H9 (cell line): ENCODE data around the gene ZBTB25. TPM values are rescaled to one million over a fixed set of nuclear protein-coding genes. Genes with fewer than 3 reads are reported as not detected.

ENCODE experiments used
- DNase-seq: peaks from one replicate; pipeline ENCODE4 v3.0.0-alpha.2; 2017
- H2AFZ ChIP-seq: one replicate; pipeline ENCODE4 v1.6.1; 2013; ENCODE audit warnings: mild to moderate bottlenecking, low read length, control low read depth, moderate library complexity
- H2AK5ac ChIP-seq: 2 replicates; pipeline ENCODE4 v1.6.1; 2013; ENCODE audit warnings: low read length, control low read depth, mixed read lengths; ENCODE audit not compliant: insufficient read length
- H2BK120ac ChIP-seq: one replicate; pipeline ENCODE4 v1.6.1; 2013; ENCODE audit warnings: low read depth, mild to moderate bottlenecking, low read length, control low read depth, inconsistent platforms; ENCODE audit not compliant: poor library complexity, severe bottlenecking
- H2BK12ac ChIP-seq: 2 replicates; pipeline ENCODE4 v1.6.1; 2013; ENCODE audit warnings: low read length, control low read depth, mixed read lengths, low read depth; ENCODE audit not compliant: insufficient read length
- H2BK15ac ChIP-seq: 2 replicates; pipeline ENCODE4 v1.6.1; 2013; ENCODE audit warnings: low read depth, low read length, control low read depth
- H2BK20ac ChIP-seq: one replicate; pipeline ENCODE4 v1.6.1; 2013; ENCODE audit warnings: low read depth, mild to moderate bottlenecking, low read length, control low read depth, inconsistent platforms; ENCODE audit not compliant: poor library complexity, severe bottlenecking
- H2BK5ac ChIP-seq: 2 replicates; pipeline ENCODE4 v1.6.1; 2013; ENCODE audit warnings: low read length, control low read depth, mixed read lengths; ENCODE audit not compliant: insufficient read length
- H3K14ac ChIP-seq: 2 replicates; pipeline ENCODE4 v1.6.1; 2013; ENCODE audit warnings: low read length, control low read depth; ENCODE audit not compliant: insufficient read depth
- H3K18ac ChIP-seq: 2 replicates; pipeline ENCODE4 v1.6.1; 2013; ENCODE audit warnings: low read depth, mild to moderate bottlenecking, mixed read lengths, low read length, control low read depth; ENCODE audit not compliant: insufficient read length
- H3K23ac ChIP-seq: 2 replicates; pipeline ENCODE4 v1.6.1; 2013; ENCODE audit warnings: low read length, control low read depth, mixed read lengths, low read depth; ENCODE audit not compliant: insufficient read length
- H3K23me2 ChIP-seq: 2 replicates; pipeline ENCODE4 v1.6.1; 2013; ENCODE audit warnings: low read depth, mild to moderate bottlenecking, mixed read lengths, low read length, control low read depth; ENCODE audit not compliant: insufficient read length, poor library complexity, severe bottlenecking
- H3K27ac ChIP-seq: 2 replicates; pipeline ENCODE4 v1.5.1; 2013; ENCODE audit warnings: low read length, control low read depth, mixed read lengths, low read depth; ENCODE audit not compliant: insufficient read length
- H3K27me3 ChIP-seq: 2 replicates; pipeline ENCODE4 v1.6.1; 2013; ENCODE audit warnings: low read length, control low read depth, inconsistent platforms; ENCODE audit not compliant: insufficient read depth
- H3K4ac ChIP-seq: 2 replicates; pipeline ENCODE4 v1.6.1; 2013; ENCODE audit warnings: low read depth, mild to moderate bottlenecking, control low read depth, inconsistent platforms, low read length, moderate library complexity
- H3K4me1 ChIP-seq: 2 replicates; pipeline ENCODE4 v1.6.1; 2013; ENCODE audit warnings: low read length, control low read depth, inconsistent platforms; ENCODE audit not compliant: insufficient read depth
- H3K4me2 ChIP-seq: 2 replicates; pipeline ENCODE4 v1.6.1; 2013; ENCODE audit warnings: low read length, control low read depth, mixed read lengths; ENCODE audit not compliant: insufficient read length, insufficient read depth
- H3K56ac ChIP-seq: 2 replicates; pipeline ENCODE4 v1.6.1; 2013; ENCODE audit warnings: low read depth, mild to moderate bottlenecking, mixed read lengths, low read length, control low read depth; ENCODE audit not compliant: insufficient read length
- H3K79me1 ChIP-seq: 2 replicates; pipeline ENCODE4 v1.6.1; 2013; ENCODE audit warnings: low read depth, mild to moderate bottlenecking, moderate library complexity, low read length, control low read depth, inconsistent platforms; ENCODE audit not compliant: insufficient read depth, poor library complexity, severe bottlenecking
- H3K79me2 ChIP-seq: 2 replicates; pipeline ENCODE4 v1.6.1; 2013; ENCODE audit warnings: low read length, control low read depth, inconsistent platforms; ENCODE audit not compliant: insufficient read depth
- H3K9ac ChIP-seq: 2 replicates; pipeline ENCODE4 v1.6.1; 2013; ENCODE audit warnings: low read length, control low read depth, mixed read lengths; ENCODE audit not compliant: insufficient read length; ENCODE audit errors: extremely low read depth
- H3K9me3 ChIP-seq: one replicate; pipeline ENCODE4 v1.6.1; 2013; ENCODE audit warnings: low read depth, low read length, inconsistent platforms; ENCODE audit not compliant: control insufficient read depth
- H3T11ph ChIP-seq: one replicate; pipeline ENCODE4 v1.6.1; 2013; ENCODE audit warnings: mild to moderate bottlenecking, low read length, control low read depth, inconsistent platforms
- H4K20me1 ChIP-seq: one replicate; pipeline ENCODE4 v1.6.1; 2013; ENCODE audit not compliant: control insufficient read depth, insufficient read length, insufficient read depth
- H4K5ac ChIP-seq: 2 replicates; pipeline ENCODE4 v1.6.1; 2013; ENCODE audit warnings: low read depth, mild to moderate bottlenecking, mixed read lengths, low read length, control low read depth; ENCODE audit not compliant: insufficient read length
- H4K8ac ChIP-seq: replicated peaks from 2 replicates; pipeline ENCODE4 v1.6.1; 2013; ENCODE audit warnings: low read length, control low read depth, mixed read lengths, low read depth; ENCODE audit not compliant: insufficient read length
- H4K91ac ChIP-seq: 2 replicates; pipeline ENCODE4 v1.6.1; 2013; ENCODE audit warnings: low read depth, mild to moderate bottlenecking, moderate library complexity, mixed read lengths, low read length, control low read depth; ENCODE audit not compliant: insufficient read length
- H3K27ac Mint-ChIP-seq, 3 experiments: 2 replicates in 2 of 3; 3 replicates in 1 of 3; pipeline ENCODE4 v1.8.0; 2020 to 2021; ENCODE audit warnings: mixed read lengths in 3 of 3, mild to moderate bottlenecking in 1 of 3, moderate library complexity in 1 of 3
- H3K27me3 Mint-ChIP-seq: 2 replicates; pipeline ENCODE4 v1.8.0; 2021; ENCODE audit warnings: low read depth, mild to moderate bottlenecking, moderate library complexity, mixed read lengths
- H3K36me3 Mint-ChIP-seq, 3 experiments: 2 replicates in 2 of 3; 3 replicates in 1 of 3; pipeline ENCODE4 v1.8.0; 2020 to 2021; ENCODE audit warnings: low read depth in 3 of 3, mixed read lengths in 3 of 3; ENCODE audit not compliant: insufficient read depth in 1 of 3
- H3K4me1 Mint-ChIP-seq, 2 experiments: 2 replicates each; pipeline ENCODE4 v1.8.0; 2020; ENCODE audit warnings: mixed read lengths in 2 of 2
- H3K4me3 Mint-ChIP-seq, 2 experiments: 2 replicates in 1 of 2; 3 replicates in 1 of 2; pipeline ENCODE4 v1.8.0; 2020 to 2021; ENCODE audit warnings: mild to moderate bottlenecking in 2 of 2, mixed read lengths in 2 of 2, moderate library complexity in 1 of 2
- H3K9me3 Mint-ChIP-seq, 2 experiments: 2 replicates in 1 of 2; 3 replicates in 1 of 2; pipeline ENCODE4 v1.8.0; 2020; ENCODE audit warnings: mild to moderate bottlenecking in 2 of 2, mixed read lengths in 2 of 2, moderate library complexity in 1 of 2
- CTCF ChIP-seq: fragments of 200-600 bp; sonication (generic); conservative IDR thresholded peaks from 3 replicates; pipeline ENCODE4 v1.8.0; 2021; ENCODE audit warnings: antibody characterized with exemption, mild to moderate bottlenecking
- WGBS: extraction: QIAGEN DNeasy Blood & Tissue Kit; methylation state at CpG from one replicate; pipeline ENCODE4 v1.1.7; 2013; ENCODE audit warnings: missing lambda C conversion rate, low lambda C conversion rate, mixed read lengths; ENCODE audit not compliant: insufficient read length; ENCODE audit errors: extremely low coverage; 5-methylcytosine and 5-hydroxymethylcytosine counted together
- total RNA-seq: library from RNA; stranded (reverse); gene quantifications from 2 replicates; pipeline ENCODE4 v1.2.1, GENCODE V29; 2021

ZBTB25 gene
- total RNA-seq, 1 experiment from 2014 or later, result 8.2 TPM

- no CpG with 5 or more reads among the region's 3 CpGs for WGBS
- no peaks in the 10 kb centered on the region for H3K9me3 Mint-ChIP-seq
- Histone ChIP-seq H2BK20ac (no peak overlapping the region), H3K4me1 (no peaks in the 10 kb centered on the region), H2BK15ac (no peak overlapping the region), H3K27me3 (no peaks in the 10 kb centered on the region), H3K79me1 (peaks cover 6% of the 10 kb centered on the region), H2BK5ac (no peak overlapping the region), H3K9me3 (no peaks in the 10 kb centered on the region), H2AFZ (no peak overlapping the region), H3K4me2 (no peak overlapping the region), H3K18ac (no peak overlapping the region), H3K23ac (no peak overlapping the region), H4K20me1 (no peaks in the 10 kb centered on the region), H4K91ac (no peak overlapping the region), H2AK5ac (no peak overlapping the region), H3K4ac (no peak overlapping the region), H3T11ph (no peak overlapping the region), H4K8ac (no peak overlapping the region), H3K56ac (no peak overlapping the region), H4K5ac (no peak overlapping the region), H3K27ac (no peak overlapping the region), H3K9ac (no peak overlapping the region), H3K14ac (no peak overlapping the region), H2BK12ac (no peak overlapping the region), H3K79me2 (no peaks in the 10 kb centered on the region), H3K23me2 (no peaks in the 10 kb centered on the region), H2BK120ac (no peak overlapping the region)
- H3K36me3 Mint-ChIP-seq, result peaks cover 2 to 23% (median 3%) of the 10 kb centered on the region in 3 experiments; a peak in 5 of 7 replicates
- no peaks in the 10 kb centered on the region for H3K4me1 Mint-ChIP-seq
- 0 out of 7 replicates have a peak overlapping the region, but pooled peaks of 1 of the 3 experiments have one; percentile 4 for H3K27ac Mint-ChIP-seq
- DNase-seq, result no peak
- no peak overlapping the region for H3K4me3 Mint-ChIP-seq
- no peaks in the 10 kb centered on the region for H3K27me3 Mint-ChIP-seq
- TF ChIP-seq CTCF, result no peak
Measured at GRCh38 chr14:64493455-64493854, 10.2 kb downstream of the ZBTB25 start.
